ENCODE data around the gene RAF1.

GRCh38 chr3:12574131-12574530 is 89.8 kb downstream of the RAF1 start:
- TF ChIP-seq CTCF (IDR thresholded peaks at IDR 0.05 in 4 of 5, conservative IDR thresholded peaks at IDR 0.05 in 1 of 5), result no peak
- TF ChIP-seq POLR2A (IDR thresholded peaks at IDR 0.05), result no peak
